Suprapubic skin (tissue), 4 donors: Measurements from ENCODE around the gene CREB5. TPM values are rescaled to one million over a fixed set of nuclear protein-coding genes. Genes with fewer than 3 reads are reported as not detected.

ENCODE experiments used
- DNase-seq, 2 donors: peaks; one replicate each; pipeline ENCODE4 v3.0.0-alpha.2; 2019; ENCODE audit warnings: low spot score in 2 of 2
- H3K27ac ChIP-seq: fragments of 200-600 bp; sonication (generic); one replicate; pipeline ENCODE4 v1.5.1; 2019
- H3K27me3 ChIP-seq: fragments of 200-600 bp; sonication (generic); one replicate; pipeline ENCODE4 v1.5.1; 2019
- H3K36me3 ChIP-seq: fragments of 200-600 bp; sonication (generic); one replicate; pipeline ENCODE4 v1.5.1; 2019
- H3K4me1 ChIP-seq: fragments of 200-600 bp; sonication (generic); one replicate; pipeline ENCODE4 v1.5.1; 2019
- H3K4me3 ChIP-seq: fragments of 200-600 bp; sonication (generic); one replicate; pipeline ENCODE4 v1.5.1; 2019; ENCODE audit warnings: mild to moderate bottlenecking
- H3K9me3 ChIP-seq: fragments of 200-600 bp; sonication (generic); one replicate; pipeline ENCODE4 v1.5.1; 2019
- EP300 ChIP-seq: sonication (generic); formaldehyde crosslinking; IDR thresholded peaks from one replicate; pipeline ENCODE4 v1.6.1; 2017; ENCODE audit warnings: antibody characterized with exemption
- POLR2A ChIP-seq, 2 donors: fragments of 450-650 bp; IDR thresholded peaks; one replicate each; pipeline ENCODE4 v1.6.1; 2017; ENCODE audit warnings: antibody characterized with exemption in 2 of 2, mild to moderate bottlenecking in 2 of 2, moderate library complexity in 2 of 2
- POLR2AphosphoS5 ChIP-seq, 3 donors: sonication (generic); formaldehyde crosslinking; IDR thresholded peaks; one replicate each; pipeline ENCODE4 v1.6.1; 2017; ENCODE audit warnings: antibody characterized with exemption in 3 of 3
- WGBS: methylation state at CpG from one replicate; pipeline ENCODE4 v1.1.5; 2018; 5-methylcytosine and 5-hydroxymethylcytosine counted together
- total RNA-seq, 4 donors: library from RNA; depleted of rRNA; stranded (reverse); fragments of >200 nt; gene quantifications; one replicate each; pipeline ENCODE4 v1.1.0, GENCODE V29; 2016
- TF ChIP-seq, protein P1 (sequence below), 2 donors: fragments of 200-600 bp in 1 of 2; fragments of 450-650 bp in 1 of 2; sonication (generic) in 1 of 2; IDR thresholded peaks; one replicate each; pipeline ENCODE4 v1.5.1; 2016 to 2019; ENCODE audit warnings: antibody characterized with exemption in 2 of 2, mild to moderate bottlenecking in 1 of 2, moderate library complexity in 1 of 2

The CREB5 gene
- total RNA-seq, 4 donors from 2014 or later, result 6.2 to 12.1 (median 10.0) TPM

- H3K27ac ChIP-seq, result no peak overlapping the region
- H3K4me3 ChIP-seq, result no peak overlapping the region
- TF ChIP-seq, protein P1, sequence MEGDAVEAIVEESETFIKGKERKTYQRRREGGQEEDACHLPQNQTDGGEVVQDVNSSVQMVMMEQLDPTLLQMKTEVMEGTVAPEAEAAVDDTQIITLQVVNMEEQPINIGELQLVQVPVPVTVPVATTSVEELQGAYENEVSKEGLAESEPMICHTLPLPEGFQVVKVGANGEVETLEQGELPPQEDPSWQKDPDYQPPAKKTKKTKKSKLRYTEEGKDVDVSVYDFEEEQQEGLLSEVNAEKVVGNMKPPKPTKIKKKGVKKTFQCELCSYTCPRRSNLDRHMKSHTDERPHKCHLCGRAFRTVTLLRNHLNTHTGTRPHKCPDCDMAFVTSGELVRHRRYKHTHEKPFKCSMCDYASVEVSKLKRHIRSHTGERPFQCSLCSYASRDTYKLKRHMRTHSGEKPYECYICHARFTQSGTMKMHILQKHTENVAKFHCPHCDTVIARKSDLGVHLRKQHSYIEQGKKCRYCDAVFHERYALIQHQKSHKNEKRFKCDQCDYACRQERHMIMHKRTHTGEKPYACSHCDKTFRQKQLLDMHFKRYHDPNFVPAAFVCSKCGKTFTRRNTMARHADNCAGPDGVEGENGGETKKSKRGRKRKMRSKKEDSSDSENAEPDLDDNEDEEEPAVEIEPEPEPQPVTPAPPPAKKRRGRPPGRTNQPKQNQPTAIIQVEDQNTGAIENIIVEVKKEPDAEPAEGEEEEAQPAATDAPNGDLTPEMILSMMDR (IDR thresholded peaks at IDR 0.05), result no peak
- no peak for TF ChIP-seq POLR2A (IDR thresholded peaks at IDR 0.05)
- TF ChIP-seq POLR2AphosphoS5 (IDR thresholded peaks at IDR 0.05), result no peak
- no peak for TF ChIP-seq EP300
- no peaks in the 10 kb centered on the region for H3K9me3 ChIP-seq
- H3K27me3 ChIP-seq, result no peaks in the 10 kb centered on the region
- H3K36me3 ChIP-seq, result no peaks in the 10 kb centered on the region
- no peak for DNase-seq
- 31% methylated on average over 9 of the region's 9 CpGs for WGBS
- H3K4me1 ChIP-seq, result peaks cover 12% of the 10 kb centered on the region
Observed at GRCh38 chr7:28520074-28521015, 108.0 kb downstream of the CREB5 start.

- no peaks in the 10 kb centered on the region for H3K27me3 ChIP-seq
- TF ChIP-seq POLR2A (IDR thresholded peaks at IDR 0.05), result no peak
- no peak for TF ChIP-seq EP300
- TF ChIP-seq POLR2AphosphoS5 (IDR thresholded peaks at IDR 0.05), result no peak
- TF ChIP-seq, protein P1 (IDR thresholded peaks at IDR 0.05), result no peak
Observed at GRCh38 chr7:28524978-28525377, 112.7 kb downstream of the CREB5 start.

DNA sequence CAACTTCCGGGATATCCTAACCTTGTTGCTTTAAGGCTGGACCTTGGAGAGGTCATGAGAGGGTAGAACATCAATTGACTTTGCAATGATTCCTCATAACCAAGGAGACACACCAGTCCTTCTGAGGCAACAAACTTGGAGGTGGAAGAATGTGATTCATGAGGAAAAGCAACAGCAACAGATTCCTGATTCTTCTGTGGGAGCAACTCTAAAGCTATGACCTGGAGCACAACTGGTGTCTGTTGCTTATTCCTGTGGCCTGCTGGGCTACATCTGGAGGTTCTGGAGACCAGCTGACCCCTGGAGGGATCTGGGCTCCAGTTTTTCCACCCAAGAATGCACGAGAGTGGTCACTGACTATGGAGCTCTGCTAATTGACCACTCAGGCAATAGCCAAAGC is 116.6 kb downstream of the CREB5 start:
- no peaks in the 10 kb centered on the region for H3K36me3 ChIP-seq
- TF ChIP-seq, protein P1 (IDR thresholded peaks at IDR 0.05), result no peak
- no peak for TF ChIP-seq POLR2AphosphoS5 (IDR thresholded peaks at IDR 0.05)
- no peak for TF ChIP-seq EP300
- TF ChIP-seq POLR2A (IDR thresholded peaks at IDR 0.05), result no peak

More at GRCh38 chr7:28524978-28525377, 112.7 kb downstream of the CREB5 start:
- H3K4me3 ChIP-seq, result no peak overlapping the region
- no peaks in the 10 kb centered on the region for H3K9me3 ChIP-seq
- WGBS, result 90% methylated on average over 3 of the region's 3 CpGs
- H3K27ac ChIP-seq, result no peak overlapping the region
- no peak for DNase-seq
- H3K4me1 ChIP-seq, result peaks cover 11% of the 10 kb centered on the region
- no peaks in the 10 kb centered on the region for H3K36me3 ChIP-seq

DNA sequence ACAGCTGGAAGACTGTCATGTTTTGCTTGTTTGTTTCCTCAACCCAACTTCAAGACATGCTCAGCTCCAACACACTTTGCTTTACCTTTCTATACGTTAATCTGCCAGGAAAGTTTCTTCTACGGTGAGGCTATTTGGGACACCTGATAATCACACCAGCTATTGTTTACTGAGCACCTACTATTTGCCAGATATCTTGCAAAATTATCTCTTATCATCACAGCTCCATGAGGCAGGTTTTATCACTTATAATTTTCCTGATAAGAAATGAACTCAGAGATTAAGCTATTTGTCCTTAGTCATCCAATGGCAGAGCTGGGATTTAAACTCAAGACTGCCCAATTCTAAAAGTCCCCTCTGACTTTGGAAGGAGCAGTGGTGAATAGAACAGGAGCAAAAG is 117.4 kb downstream of the CREB5 start:
- no peak for TF ChIP-seq POLR2AphosphoS5 (IDR thresholded peaks at IDR 0.05)
- no peak for TF ChIP-seq EP300
- no peak for TF ChIP-seq POLR2A (IDR thresholded peaks at IDR 0.05)
- TF ChIP-seq, protein P1 (IDR thresholded peaks at IDR 0.05), result no peak
- no peaks in the 10 kb centered on the region for H3K9me3 ChIP-seq
- 92% methylated on average over 2 of the region's 2 CpGs for WGBS
- DNase-seq, result no peak
- H3K4me3 ChIP-seq, result no peak overlapping the region
- H3K4me1 ChIP-seq, result peaks cover 8% of the 10 kb centered on the region
- H3K27ac ChIP-seq, result no peak overlapping the region
- no peaks in the 10 kb centered on the region for H3K36me3 ChIP-seq
- H3K27me3 ChIP-seq, result no peaks in the 10 kb centered on the region

More for the DNA sequence above, 116.6 kb downstream of the CREB5 start:
- H3K27ac ChIP-seq, result no peak overlapping the region
- no peak overlapping the region for H3K4me3 ChIP-seq
- 50% methylated on average over 2 of the region's 2 CpGs for WGBS
- no peak for DNase-seq
- peaks cover 2% of the 10 kb centered on the region for H3K4me1 ChIP-seq
- H3K27me3 ChIP-seq, result no peaks in the 10 kb centered on the region
- H3K9me3 ChIP-seq, result no peaks in the 10 kb centered on the region

DNA sequence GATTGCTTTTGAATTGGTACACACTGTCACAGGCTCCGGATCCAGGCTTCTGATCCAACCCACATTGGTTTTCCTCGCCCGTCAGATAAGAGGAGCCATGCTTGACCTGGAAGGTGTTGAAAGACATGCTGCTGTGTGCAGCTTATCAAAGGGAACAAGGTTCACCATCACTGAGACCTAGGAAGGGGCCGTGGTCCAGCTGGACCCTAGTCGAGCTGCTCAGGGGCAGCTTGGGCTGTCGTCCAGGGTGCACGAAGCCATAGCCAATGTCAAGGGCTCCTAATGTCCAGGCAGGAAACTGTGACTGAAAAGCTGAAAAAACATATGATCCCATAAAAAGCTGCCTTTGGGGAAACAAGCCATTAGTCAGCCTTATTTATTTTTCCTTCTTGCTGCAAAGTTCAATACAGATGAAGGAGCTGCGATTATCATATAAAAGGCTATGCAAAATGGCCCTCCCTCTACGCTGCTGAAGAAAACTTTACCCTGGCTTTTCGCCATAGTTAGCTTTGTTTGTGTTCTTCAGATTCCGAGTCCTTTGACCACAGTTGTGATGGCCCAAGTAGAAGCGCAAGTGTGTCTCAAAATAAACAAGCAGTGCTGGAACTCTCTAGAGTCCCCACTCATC is 118.0 kb downstream of the CREB5 start:
- H3K4me3 ChIP-seq, result no peak overlapping the region
- H3K9me3 ChIP-seq, result no peaks in the 10 kb centered on the region
- no peak overlapping the region for H3K27ac ChIP-seq
- H3K27me3 ChIP-seq, result no peaks in the 10 kb centered on the region
- WGBS, result 80% methylated on average over 12 of the region's 12 CpGs
- TF ChIP-seq, protein P1 (IDR thresholded peaks at IDR 0.05), result no peak
- no peak for TF ChIP-seq POLR2AphosphoS5 (IDR thresholded peaks at IDR 0.05)
- TF ChIP-seq POLR2A (IDR thresholded peaks at IDR 0.05), result no peak
- TF ChIP-seq EP300, result no peak
- peaks cover 8% of the 10 kb centered on the region for H3K4me1 ChIP-seq
- DNase-seq, result no peak
- H3K36me3 ChIP-seq, result no peaks in the 10 kb centered on the region
